SH-SY5Y (cell line): ENCODE results near the gene ATG3.

Source experiments
- GATA2 ChIP-seq: IDR thresholded peaks from 2 replicates; pipeline ENCODE4 v1.6.1; 2011; ENCODE audit warnings: mild to moderate bottlenecking, low read depth, low read length
- GATA3 ChIP-seq: IDR thresholded peaks from 2 replicates; pipeline ENCODE4 v1.6.1; 2011; ENCODE audit warnings: low read depth, mild to moderate bottlenecking, low read length, moderate library complexity

- TF ChIP-seq GATA2 (no peak), GATA3 (no peak)
Observed at GRCh38 chr3:112568642-112569041, 6.9 kb upstream of the ATG3 start.
